Fibroblast of pulmonary artery (primary cell): ENCODE results near the gene MAGIX.

Source experiments
- DNase-seq: peaks from one replicate; pipeline ENCODE4 v3.0.0-alpha.2; 2010; ENCODE audit warnings: low read depth
- H3K4me3 ChIP-seq: replicated peaks from 2 replicates; pipeline ENCODE4 v1.5.1; 2011; ENCODE audit warnings: low read depth, mild to moderate bottlenecking, control low read depth, low read length, moderate library complexity
- TF ChIP-seq, protein P1 (sequence below): IDR thresholded peaks from 2 replicates; pipeline ENCODE4 v1.5.1; 2011; ENCODE audit warnings: mild to moderate bottlenecking, control low read depth, low read length, inconsistent platforms; ENCODE audit errors: missing control alignments

The MAGIX gene

GRCh38 chrX:49214416-49214815, 51.9 kb downstream of the MAGIX start:
- H3K4me3 ChIP-seq, result no peak overlapping the region
- TF ChIP-seq, protein P1, sequence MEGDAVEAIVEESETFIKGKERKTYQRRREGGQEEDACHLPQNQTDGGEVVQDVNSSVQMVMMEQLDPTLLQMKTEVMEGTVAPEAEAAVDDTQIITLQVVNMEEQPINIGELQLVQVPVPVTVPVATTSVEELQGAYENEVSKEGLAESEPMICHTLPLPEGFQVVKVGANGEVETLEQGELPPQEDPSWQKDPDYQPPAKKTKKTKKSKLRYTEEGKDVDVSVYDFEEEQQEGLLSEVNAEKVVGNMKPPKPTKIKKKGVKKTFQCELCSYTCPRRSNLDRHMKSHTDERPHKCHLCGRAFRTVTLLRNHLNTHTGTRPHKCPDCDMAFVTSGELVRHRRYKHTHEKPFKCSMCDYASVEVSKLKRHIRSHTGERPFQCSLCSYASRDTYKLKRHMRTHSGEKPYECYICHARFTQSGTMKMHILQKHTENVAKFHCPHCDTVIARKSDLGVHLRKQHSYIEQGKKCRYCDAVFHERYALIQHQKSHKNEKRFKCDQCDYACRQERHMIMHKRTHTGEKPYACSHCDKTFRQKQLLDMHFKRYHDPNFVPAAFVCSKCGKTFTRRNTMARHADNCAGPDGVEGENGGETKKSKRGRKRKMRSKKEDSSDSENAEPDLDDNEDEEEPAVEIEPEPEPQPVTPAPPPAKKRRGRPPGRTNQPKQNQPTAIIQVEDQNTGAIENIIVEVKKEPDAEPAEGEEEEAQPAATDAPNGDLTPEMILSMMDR, result no peak
- DNase-seq, result no peak

GRCh38 chrX:49214996-49215526, 52.5 kb downstream of the MAGIX start:
- DNase-seq, result no peak
- no peak overlapping the region for H3K4me3 ChIP-seq
- TF ChIP-seq, protein P1, result no peak
